ENCODE results near the gene PTPN14.

DNA sequence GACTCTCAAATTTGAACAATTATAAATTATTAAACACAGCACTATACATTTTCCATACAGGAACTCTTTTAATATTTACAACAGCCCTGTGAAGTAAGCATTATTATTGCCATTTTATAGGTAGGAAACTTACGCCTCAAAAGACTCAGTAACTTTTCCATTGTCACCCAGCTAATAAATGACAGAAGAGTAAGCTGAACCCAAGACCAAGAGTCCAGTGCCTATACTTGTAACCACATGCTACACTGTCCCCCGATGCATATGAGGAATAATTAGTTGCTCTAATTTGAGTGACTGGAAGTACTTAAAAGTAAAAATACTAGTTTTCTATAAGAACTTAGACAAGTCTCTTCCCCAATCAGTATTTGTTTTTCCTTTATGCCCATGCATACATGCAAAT lies 88.5 kb downstream of the PTPN14 start:
- TF ChIP-seq, protein P1, sequence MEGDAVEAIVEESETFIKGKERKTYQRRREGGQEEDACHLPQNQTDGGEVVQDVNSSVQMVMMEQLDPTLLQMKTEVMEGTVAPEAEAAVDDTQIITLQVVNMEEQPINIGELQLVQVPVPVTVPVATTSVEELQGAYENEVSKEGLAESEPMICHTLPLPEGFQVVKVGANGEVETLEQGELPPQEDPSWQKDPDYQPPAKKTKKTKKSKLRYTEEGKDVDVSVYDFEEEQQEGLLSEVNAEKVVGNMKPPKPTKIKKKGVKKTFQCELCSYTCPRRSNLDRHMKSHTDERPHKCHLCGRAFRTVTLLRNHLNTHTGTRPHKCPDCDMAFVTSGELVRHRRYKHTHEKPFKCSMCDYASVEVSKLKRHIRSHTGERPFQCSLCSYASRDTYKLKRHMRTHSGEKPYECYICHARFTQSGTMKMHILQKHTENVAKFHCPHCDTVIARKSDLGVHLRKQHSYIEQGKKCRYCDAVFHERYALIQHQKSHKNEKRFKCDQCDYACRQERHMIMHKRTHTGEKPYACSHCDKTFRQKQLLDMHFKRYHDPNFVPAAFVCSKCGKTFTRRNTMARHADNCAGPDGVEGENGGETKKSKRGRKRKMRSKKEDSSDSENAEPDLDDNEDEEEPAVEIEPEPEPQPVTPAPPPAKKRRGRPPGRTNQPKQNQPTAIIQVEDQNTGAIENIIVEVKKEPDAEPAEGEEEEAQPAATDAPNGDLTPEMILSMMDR (IDR thresholded peaks at IDR 0.05 in 4 of 5, conservative IDR thresholded peaks at IDR 0.05 in 1 of 5): no peak
- TF ChIP-seq POLR2A (IDR thresholded peaks at IDR 0.05): no peak
